Forelimb muscle (tissue), 1 donor: ENCODE measurements around the gene FREY1. TPM values are rescaled to one million over a fixed set of nuclear protein-coding genes. Genes with fewer than 3 reads are reported as not detected.

ENCODE experiments used
- DNase-seq: peaks from one replicate; pipeline ENCODE4 v3.0.0-alpha.2; 2013; ENCODE audit warnings: low read depth
- polyA plus RNA-seq: library from polyadenylated mRNA; unstranded; fragments of 120-200 nt; gene quantifications from one replicate; pipeline ENCODE4 v1.2.1, GENCODE V29; 2013; ENCODE audit not compliant: insufficient read length

FREY1 gene
- polyA plus RNA-seq, 1 donor, result 0.43 TPM

- no peak for DNase-seq
Measured at GRCh38 chr11:45928535-45929215, 21.6 kb upstream of the FREY1 start.

GRCh38 chr11:45927684-45928413 lies 20.8 kb upstream of the FREY1 start:
- DNase-seq, result no peak

- no peak for DNase-seq
Measured at GRCh38 chr11:45927332-45927683, 20.2 kb upstream of the FREY1 start.

- no peak for DNase-seq
Measured at GRCh38 chr11:45926536-45927331, 19.7 kb upstream of the FREY1 start.

GRCh38 chr11:45926001-45926401 lies 18.9 kb upstream of the FREY1 start:
- no peak for DNase-seq

GRCh38 chr11:45925550-45925949 lies 18.5 kb upstream of the FREY1 start:
- DNase-seq, result no peak

- no peak for DNase-seq
Measured at GRCh38 chr11:45924927-45925326, 17.9 kb upstream of the FREY1 start.

- no peak for DNase-seq
Measured at GRCh38 chr11:45924036-45924915, 17.2 kb upstream of the FREY1 start.

- no peak for DNase-seq
Measured at GRCh38 chr11:45922425-45923082, 15.5 kb upstream of the FREY1 start, which contains the start of gene LARGE2. Gene LARGE2, plus strand, starts transcription at chr11:45922656. Its CDS starts 227 bp downstream, at chr11:45922883.

- no peak for DNase-seq
Measured at GRCh38 chr11:45921561-45922424, 14.7 kb upstream of the FREY1 start.

GRCh38 chr11:45920531-45921477 lies 13.7 kb upstream of the FREY1 start:
- DNase-seq, result no peak

- no peak for DNase-seq
Measured at GRCh38 chr11:45919806-45920530, 12.9 kb upstream of the FREY1 start.

- no peak for DNase-seq
Measured at GRCh38 chr11:45918962-45919675, 12.0 kb upstream of the FREY1 start.

GRCh38 chr11:45918331-45918941 lies 11.4 kb upstream of the FREY1 start:
- DNase-seq, result no peak

- peak; percentile 96 for DNase-seq
Measured at GRCh38 chr11:45917623-45918330, 10.7 kb upstream of the FREY1 start, which contains the start of gene PEX16. Gene PEX16, minus strand, starts transcription at chr11:45917877. Its CDS starts 66 bp downstream, at chr11:45917811.

GRCh38 chr11:45917286-45917622 lies 10.2 kb upstream of the FREY1 start:
- no peak for DNase-seq
